Measurements from ENCODE around the gene B3GNT9. TPM values are rescaled to one million over a fixed set of nuclear protein-coding genes. Genes with fewer than 3 reads are reported as not detected.
"Not testable (repeated sequence)": the region's sequence is repeated elsewhere in the genome, so short reads cannot be mapped to it uniquely, and the experiment has no call there.

The B3GNT9 gene
- total RNA-seq, 1 donor from 2014 or later, result 8.3 TPM

GRCh38 chr16:67154578-67155294, 3.9 kb upstream of the B3GNT9 start:
- intact Hi-C loops (cut with micrococcal nuclease), result loop anchor here (1.0 to 5.0 kb wide), 6 partner anchors 47 to 207 kb away; partner anchors contain the start of genes CES3, FHOD1, PHAF1 and SLC9A5

GRCh38 chr16:67151431-67152097, 766 bp upstream of the B3GNT9 start:
- intact Hi-C loops (cut with micrococcal nuclease), result no loop called here

- intact Hi-C loops (cut with micrococcal nuclease), result no loop called here
Measured at GRCh38 chr16:67150047-67150832, 558 bp downstream of the B3GNT9 start.

GRCh38 chr16:67149276-67150046, 1.3 kb downstream of the B3GNT9 start:
- intact Hi-C loops (cut with micrococcal nuclease), result no loop called here

- intact Hi-C loops (cut with micrococcal nuclease), result no loop called here
Measured at GRCh38 chr16:67148656-67149275, 2.0 kb downstream of the B3GNT9 start.

- intact Hi-C loops (cut with micrococcal nuclease), result no loop called here
Measured at GRCh38 chr16:67148221-67148620, 2.6 kb downstream of the B3GNT9 start.

GRCh38 chr16:67147437-67148140, 3.2 kb downstream of the B3GNT9 start:
- intact Hi-C loops (cut with micrococcal nuclease), result no loop called here

GRCh38 chr16:67146523-67147357, 4.1 kb downstream of the B3GNT9 start:
- intact Hi-C loops (cut with micrococcal nuclease), result no loop called here

GRCh38 chr16:67145746-67146145, 5.1 kb downstream of the B3GNT9 start:
- intact Hi-C loops (cut with micrococcal nuclease), result no loop called here

GRCh38 chr16:67144943-67145342, 5.9 kb downstream of the B3GNT9 start:
- intact Hi-C loops (cut with micrococcal nuclease), result no loop called here

GRCh38 chr16:67142342-67142741, 8.5 kb downstream of the B3GNT9 start:
- intact Hi-C loops (cut with micrococcal nuclease), result no loop called here

GRCh38 chr16:67141391-67141790, 9.4 kb downstream of the B3GNT9 start:
- intact Hi-C loops (cut with micrococcal nuclease), result no loop called here

- intact Hi-C loops (cut with micrococcal nuclease), result no loop called here
Measured at GRCh38 chr16:67137605-67138004, 13.2 kb downstream of the B3GNT9 start.

- intact Hi-C loops (cut with micrococcal nuclease), result no loop called here
Measured at GRCh38 chr16:67129422-67129821, 21.4 kb downstream of the B3GNT9 start.

GRCh38 chr16:67128887-67129286, 21.9 kb downstream of the B3GNT9 start:
- intact Hi-C loops (cut with micrococcal nuclease), result no loop called here

- intact Hi-C loops (cut with micrococcal nuclease), result no loop called here
Measured at GRCh38 chr16:67128417-67128816, 22.4 kb downstream of the B3GNT9 start.

- intact Hi-C loops (cut with micrococcal nuclease), result not testable (repeated sequence)
Measured at GRCh38 chr16:67122799-67123198, 28.0 kb downstream of the B3GNT9 start.

- intact Hi-C loops (cut with micrococcal nuclease), result no loop called here
Measured at GRCh38 chr16:67120025-67120424, 30.8 kb downstream of the B3GNT9 start.

- intact Hi-C loops (cut with micrococcal nuclease), result no loop called here
Measured at GRCh38 chr16:67117716-67118115, 33.1 kb downstream of the B3GNT9 start.

Measured in T-helper 2 cell treated with Interferon-gamma antibody and Interleukin-4, amounts not matched to agents 100 ng/mL and 5 ng/mL, for 36 hours (primary cell).